MCF 10A (cell line): ENCODE measurements around the gene NEU2. TPM values are rescaled to one million over a fixed set of nuclear protein-coding genes. Genes with fewer than 3 reads are reported as not detected.
A peak's percentile ranks its signal among the peaks of the same experiment; 100 is the strongest.

Source experiments
- BruUV-seq: library from RNA; stranded (reverse); fragments of 400-500 nt; replicated peaks from 2 replicates; lab custom pipeline; 2021; lab: Mats Ljungman, UMichigan
- CTCF ChIA-PET: fragments of 300-600 bp; sonication (Branson Sonifier 250); formaldehyde crosslinking; extraction: SDS; loops from one replicate; lab custom pipeline; 2021; ENCODE audit warnings: antibody characterized with exemption, inconsistent platforms; lab: Yijun Ruan, JAX
- POLR2A ChIA-PET: fragments of 300-600, 350-650 bp; sonication (Branson Sonifier 250); formaldehyde crosslinking; extraction: SDS; loops from one replicate; lab custom pipeline; 2020; ENCODE audit warnings: antibody characterized with exemption, inconsistent platforms; lab: Yijun Ruan, JAX
- DNase-seq: peaks from one replicate; pipeline ENCODE4 v3.0.0-alpha.2; 2018; ENCODE audit not compliant: unreplicated experiment
- H3K27ac Mint-ChIP-seq: one replicate; pipeline ENCODE4 v1.8.0; 2022; ENCODE audit warnings: mild to moderate bottlenecking, low read depth, mixed read lengths; ENCODE audit not compliant: unreplicated experiment
- H3K27me3 Mint-ChIP-seq: one replicate; pipeline ENCODE4 v1.8.0; 2022; ENCODE audit warnings: mixed read lengths; ENCODE audit not compliant: insufficient read depth, unreplicated experiment
- H3K36me3 Mint-ChIP-seq: one replicate; pipeline ENCODE4 v1.8.0; 2022; ENCODE audit warnings: mild to moderate bottlenecking, moderate library complexity, mixed read lengths; ENCODE audit not compliant: insufficient read depth, unreplicated experiment
- H3K4me1 Mint-ChIP-seq: one replicate; pipeline ENCODE4 v1.8.0; 2022; ENCODE audit warnings: mixed read lengths; ENCODE audit not compliant: insufficient read depth, unreplicated experiment
- H3K4me3 Mint-ChIP-seq: one replicate; pipeline ENCODE4 v1.8.0; 2022; ENCODE audit warnings: mild to moderate bottlenecking, moderate library complexity, mixed read lengths; ENCODE audit not compliant: unreplicated experiment
- H3K9me3 Mint-ChIP-seq: one replicate; pipeline ENCODE4 v1.8.0; 2022; ENCODE audit warnings: mixed read lengths; ENCODE audit not compliant: unreplicated experiment
- CTCF ChIP-seq: fragments of 200-600 bp; IDR thresholded peaks from one replicate; pipeline ENCODE4 v1.8.0; 2022; ENCODE audit warnings: antibody characterized with exemption, mild to moderate bottlenecking; ENCODE audit not compliant: unreplicated experiment
- intact Hi-C: fragments of 100-400 bp; cut with micrococcal nuclease; formaldehyde crosslinking; loops from 2 replicates; pipeline ENCODE4 v1.14.1; 2022
- total RNA-seq: library from RNA; stranded (reverse); gene quantifications from 2 replicates; pipeline ENCODE4 v1.2.3, GENCODE V29; 2022

The NEU2 gene
- total RNA-seq, 1 experiment from 2014 or later, result not detected

DNA sequence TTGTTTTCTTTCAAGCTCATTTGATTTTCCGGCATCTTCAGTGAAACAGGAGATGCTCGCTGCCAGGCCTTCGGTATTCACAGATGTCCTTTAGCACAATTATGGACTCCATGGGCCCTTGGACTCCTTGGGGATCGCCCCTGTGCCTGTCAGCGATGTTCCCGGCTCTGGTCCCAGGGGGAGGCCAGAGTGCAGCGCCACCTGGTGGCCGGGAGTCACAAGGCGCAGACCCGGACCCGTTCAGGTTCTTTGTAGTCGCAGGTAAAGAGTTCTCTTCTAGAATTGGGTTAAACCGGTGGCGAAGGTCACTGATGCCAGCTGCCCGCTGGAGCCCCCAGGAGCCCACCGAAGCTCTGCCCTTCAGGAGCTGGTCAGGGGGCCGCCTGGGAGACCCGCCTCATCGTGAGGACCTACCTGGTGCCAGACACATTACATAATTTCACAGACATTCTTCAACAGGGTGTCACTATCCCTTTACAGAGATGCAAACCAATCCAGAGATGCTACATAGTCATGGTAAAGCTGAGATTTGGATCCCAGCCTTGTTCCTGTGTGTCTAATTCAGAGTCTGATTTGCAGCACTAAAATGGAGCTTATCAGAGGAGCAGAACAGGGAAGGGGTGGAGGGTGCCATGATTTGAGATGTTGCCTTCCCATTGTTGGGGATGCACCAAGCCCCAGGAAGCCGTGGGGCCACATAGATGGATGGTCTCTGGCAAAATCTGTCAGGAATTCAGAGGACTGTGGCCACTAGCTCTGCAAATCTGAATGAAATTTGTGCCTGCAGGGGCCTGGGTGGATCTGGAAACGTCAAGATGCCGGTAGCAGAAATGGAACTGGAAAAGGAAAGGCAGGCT lies 21.7 kb downstream of the NEU2 start:
- ChIA-PET CTCF (interaction anchor here (0.5 to 2.4 kb wide), 32 partner anchors 10 to 1976 kb away, joined by 3 to 22 read pairs (median 4); partner anchors contain the start of gene NEU2), POLR2A (interaction anchor here (1.0 kb wide), 1 partner anchor 123 kb away, joined by 3 read pairs; no protein-coding TSS in a partner anchor)
- Mint-ChIP-seq H3K36me3 (no peaks in the 10 kb centered on the region), H3K4me3 (no peak overlapping the region), H3K9me3 (no peaks in the 10 kb centered on the region), H3K27ac (no peak overlapping the region), H3K4me1 (peaks cover 35% of the 10 kb centered on the region), H3K27me3 (no peaks in the 10 kb centered on the region)
- peak; percentile 61 for DNase-seq
- BruUV-seq, result no TSS peak
- TF ChIP-seq CTCF, result peak; percentile 88
- intact Hi-C loops, result loop anchor here (2.0 to 5.0 kb wide), 3 partner anchors 73 to 201 kb away; partner anchors contain the start of gene ATG16L1

DNA sequence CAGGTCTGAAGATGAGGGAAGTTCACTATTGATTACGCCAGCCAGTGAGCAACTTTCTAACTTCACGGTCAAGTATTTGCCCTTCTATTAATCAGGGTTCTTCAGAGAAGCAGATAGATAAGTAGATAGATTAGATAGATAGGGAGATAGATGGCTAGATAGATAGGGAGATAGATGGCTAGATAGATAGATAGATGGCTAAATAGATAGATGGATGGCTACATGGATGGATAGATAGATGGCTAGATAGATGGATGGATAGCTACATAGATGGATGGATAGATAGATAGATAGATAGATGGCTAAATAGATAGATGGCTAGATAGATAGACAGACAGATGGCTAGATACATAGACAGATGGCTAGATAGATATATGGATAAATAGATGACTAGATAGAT lies 22.9 kb downstream of the NEU2 start:
- DNase-seq, result no peak
- BruUV-seq, result no TSS peak
- peaks cover 23% of the 10 kb centered on the region for H3K4me1 Mint-ChIP-seq
- CTCF ChIA-PET, result interaction anchor here (0.6 kb wide), 1 partner anchor 659 kb away, joined by 3 read pairs; no protein-coding TSS in a partner anchor
- POLR2A ChIA-PET, result no interaction called here
- TF ChIP-seq CTCF, result no peak
- no peaks in the 10 kb centered on the region for H3K9me3 Mint-ChIP-seq
- intact Hi-C loops, result no loop called here
- no peak overlapping the region for H3K4me3 Mint-ChIP-seq
- no peaks in the 10 kb centered on the region for H3K27me3 Mint-ChIP-seq
- no peaks in the 10 kb centered on the region for H3K36me3 Mint-ChIP-seq
- H3K27ac Mint-ChIP-seq, result no peak overlapping the region

GRCh38 chr2:233056961-233057605 lies 24.6 kb downstream of the NEU2 start:
- intact Hi-C loops, result no loop called here
- Mint-ChIP-seq H3K27ac (no peak overlapping the region), H3K36me3 (no peaks in the 10 kb centered on the region), H3K4me3 (no peak overlapping the region), H3K4me1 (peaks cover 7% of the 10 kb centered on the region), H3K27me3 (no peaks in the 10 kb centered on the region), H3K9me3 (no peaks in the 10 kb centered on the region)
- ChIA-PET CTCF (interaction anchor here (0.8 to 1.0 kb wide), 2 partner anchors 77 to 206 kb away, joined by 3 to 4 read pairs; no protein-coding TSS in a partner anchor), POLR2A (no interaction called here)
- BruUV-seq, result no TSS peak
- no peak for DNase-seq
- TF ChIP-seq CTCF, result no peak
